C4-2B (cell line): Measurements from ENCODE around the gene CFAP58.

Source experiments
- H3K27ac ChIP-seq: fragments of 450-650 bp; 2 replicates; pipeline ENCODE4 v1.5.1; 2017
- CTCF ChIP-seq: fragments of 450-650 bp; conservative IDR thresholded peaks from 2 replicates; pipeline ENCODE4 v1.5.1; 2017; ENCODE audit warnings: mild to moderate bottlenecking
- ZFX ChIP-seq: fragments of 450-650 bp; IDR thresholded peaks from 2 replicates; pipeline ENCODE4 v1.6.1; 2017

Gene CFAP58

DNA sequence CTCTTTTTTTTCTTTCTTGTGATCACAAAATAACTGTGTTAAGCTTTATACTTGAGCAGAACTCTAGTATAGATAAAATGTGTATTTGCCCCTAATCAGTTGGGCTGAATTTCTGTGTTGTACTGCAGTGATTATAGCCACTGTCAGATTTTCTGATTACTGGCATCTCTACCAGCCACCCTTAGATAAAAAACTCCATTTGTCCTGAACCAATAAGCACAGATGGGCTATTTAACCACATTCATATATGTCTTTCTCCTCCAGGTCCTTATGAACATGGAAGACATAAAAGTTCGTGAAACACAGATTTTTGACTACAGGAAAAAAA is 38.3 kb downstream of the CFAP58 start:
- no peak for TF ChIP-seq ZFX
- TF ChIP-seq CTCF, result no peak
- H3K27ac ChIP-seq, result no peak overlapping the region

DNA sequence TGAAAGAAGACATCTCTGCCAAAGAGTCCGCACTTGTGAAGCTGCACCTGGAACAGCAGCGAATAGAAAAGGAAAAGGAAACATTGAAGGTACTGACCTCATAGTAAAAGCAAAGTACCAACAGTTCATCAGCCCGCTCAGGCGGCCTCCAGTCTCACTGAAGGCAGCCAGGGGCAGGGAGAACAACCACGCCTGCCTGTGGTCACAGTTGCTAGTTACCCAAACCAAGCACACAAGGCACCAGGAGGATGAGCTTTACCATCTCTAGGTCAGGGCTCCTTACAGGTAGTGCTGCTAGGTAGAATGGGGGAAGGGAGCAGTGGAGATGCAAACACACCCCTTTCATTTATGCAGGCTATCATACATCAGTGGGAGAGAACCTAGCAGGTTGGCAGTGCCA is 39.8 kb downstream of the CFAP58 start:
- no peak overlapping the region for H3K27ac ChIP-seq
- TF ChIP-seq ZFX, result no peak

DNA sequence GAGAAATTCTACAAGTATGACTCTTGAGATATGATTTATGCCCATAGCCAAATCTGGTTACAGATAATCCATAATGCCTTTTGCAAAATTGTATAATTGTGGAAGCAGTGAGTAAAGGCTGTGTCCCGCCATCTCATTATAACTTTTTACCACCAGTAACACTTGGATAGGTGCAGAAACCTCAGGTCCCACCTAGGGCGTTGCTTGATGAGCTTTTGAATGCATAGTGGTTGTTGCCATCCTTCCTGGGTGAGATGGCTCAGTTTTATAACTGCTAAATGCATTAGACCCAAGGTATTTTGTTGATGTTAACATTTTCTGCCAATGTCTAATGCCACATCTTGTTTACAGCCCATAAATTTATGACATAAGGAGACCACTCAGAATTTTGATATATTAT is 42.9 kb downstream of the CFAP58 start:
- no peak overlapping the region for H3K27ac ChIP-seq
- no peak for TF ChIP-seq CTCF

DNA sequence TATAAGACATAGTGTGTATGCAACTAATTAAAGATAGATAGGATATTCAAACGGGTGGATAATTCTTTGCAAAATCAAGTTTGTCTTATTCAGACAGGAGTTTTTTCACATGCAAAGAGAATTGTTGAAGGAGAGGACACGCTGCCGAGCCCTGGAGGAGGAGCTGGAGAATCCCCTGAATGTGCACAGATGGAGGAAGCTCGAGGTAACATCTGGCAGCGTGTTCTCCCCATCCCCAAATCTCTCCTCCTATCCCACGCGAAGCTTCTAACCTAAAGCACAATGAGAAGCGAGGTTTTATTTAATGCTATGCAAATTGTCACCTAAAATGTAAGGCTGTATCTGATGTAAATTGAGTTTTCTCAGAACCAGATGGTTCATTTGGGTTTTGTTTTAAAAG is 50.0 kb downstream of the CFAP58 start:
- TF ChIP-seq CTCF (no peak), ZFX (no peak)
- H3K27ac ChIP-seq, result no peak overlapping the region

DNA sequence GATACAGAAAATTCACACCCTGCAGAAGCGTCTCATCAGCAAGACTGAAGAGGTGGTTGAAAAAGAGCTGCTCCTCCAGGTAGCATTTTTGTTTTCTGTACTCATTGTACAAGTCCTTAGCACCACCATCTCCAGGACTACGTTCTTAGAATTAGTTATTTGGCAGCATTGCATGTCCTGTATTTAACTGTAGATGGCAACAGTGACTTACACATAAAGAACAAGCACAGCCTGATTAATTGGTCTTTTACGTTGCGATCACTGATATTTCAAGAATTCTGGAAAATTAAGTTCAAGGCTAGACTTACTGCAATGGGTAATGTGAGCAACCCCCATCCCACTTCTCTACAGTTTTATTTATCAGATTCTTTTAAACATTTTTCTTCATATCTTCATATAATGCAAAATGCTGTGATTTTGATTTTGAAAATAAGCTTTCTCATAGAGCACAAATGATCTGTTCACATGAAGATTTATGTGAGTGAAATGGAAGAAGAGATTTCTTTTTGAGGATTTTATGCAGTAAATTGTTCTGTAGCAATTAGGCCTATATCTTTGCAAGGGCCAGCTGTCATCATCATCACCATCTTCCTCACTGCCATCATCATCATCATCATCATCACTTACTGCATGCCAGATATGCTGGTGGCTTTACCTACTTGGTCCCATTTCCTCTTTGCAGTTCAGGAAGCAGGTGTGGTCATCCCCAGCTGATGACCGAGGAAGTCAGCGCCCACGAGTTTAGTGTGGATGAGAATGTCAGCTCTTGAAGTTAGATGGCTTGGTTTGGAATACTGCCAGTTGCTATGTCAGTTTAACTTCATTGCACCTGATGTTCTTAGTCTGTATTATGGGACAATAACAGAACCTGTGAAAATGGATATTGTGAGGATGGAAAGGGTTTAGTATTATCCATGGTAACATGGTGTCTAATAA is 53.4 kb downstream of the CFAP58 start:
- H3K27ac ChIP-seq, result no peak overlapping the region
- TF ChIP-seq ZFX (no peak), CTCF (peak; percentile 79)

GRCh38 chr10:104413528-104413927 is 59.9 kb downstream of the CFAP58 start:
- H3K27ac ChIP-seq, result no peak overlapping the region
- TF ChIP-seq ZFX (no peak), CTCF (no peak)

DNA sequence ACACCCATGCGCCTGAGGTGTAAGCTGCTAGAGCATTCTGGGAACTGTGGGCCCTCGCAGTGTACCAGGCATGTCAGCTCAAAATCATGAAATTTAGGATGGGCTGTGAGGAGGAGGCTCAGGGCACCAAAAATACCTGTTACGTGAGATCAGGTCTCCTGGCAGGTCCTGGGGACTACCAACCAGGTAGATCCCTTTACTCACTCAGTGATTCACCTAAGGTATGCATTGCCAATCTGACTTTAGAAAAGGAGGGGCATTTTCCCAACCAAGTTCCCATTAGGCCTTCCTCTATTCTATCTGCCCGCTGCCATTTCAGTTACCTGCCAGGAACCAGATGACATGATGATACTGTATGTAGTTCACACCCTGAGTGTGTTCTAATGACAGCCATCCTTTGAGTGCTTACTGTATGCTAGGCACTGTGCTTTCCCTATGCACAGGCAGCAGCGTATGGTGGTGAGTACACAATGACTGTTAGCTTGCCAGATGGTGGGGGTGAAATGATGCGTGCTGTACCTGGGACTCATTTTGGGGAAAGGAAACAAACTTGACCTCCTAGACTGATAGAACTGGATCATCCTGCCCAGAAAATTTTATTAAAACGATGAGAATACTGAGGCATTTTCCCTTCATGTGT is 62.0 kb downstream of the CFAP58 start:
- no peak overlapping the region for H3K27ac ChIP-seq
- TF ChIP-seq ZFX (no peak), CTCF (no peak)
